K562 (cell line): Measurements from ENCODE around the gene KRT77. TPM values are rescaled to one million over a fixed set of nuclear protein-coding genes. Genes with fewer than 3 reads are reported as not detected.

ENCODE experiments used
- ATAC-seq: fragments of 200-7000 bp; cut with Tn5 transposase; 3 replicates; pipeline ENCODE4 v1.9.1; 2020; ENCODE audit warnings: moderate library complexity
- BruUV-seq: library from RNA; stranded (reverse); fragments of 400-500 nt; replicated peaks from 2 replicates; lab custom pipeline; 2021; lab: Mats Ljungman, UMichigan
- CTCF ChIA-PET: fragments of 300-600 bp; formaldehyde crosslinking; extraction: SDS; loops from one replicate; lab custom pipeline; 2021; ENCODE audit warnings: low intra/inter-chr PET ratio; lab: Yijun Ruan, JAX
- POLR2A ChIA-PET: fragments of 300-600, 350-650 bp; sonication (Branson Sonifier 250); formaldehyde crosslinking; extraction: SDS; loops from one replicate; lab custom pipeline; 2021; ENCODE audit warnings: antibody characterized with exemption, inconsistent platforms; lab: Yijun Ruan, JAX
- DNase-seq, 4 experiments: peaks; one replicate each; pipeline versions ENCODE4 v3.0.0 to v3.0.0-alpha.2; 2011 to 2018; ENCODE audit warnings: low spot score in 3 of 4, mixed read lengths in 3 of 4; ENCODE audit errors: extremely low read depth in 1 of 4
- FAIRE-seq: peaks from 2 replicates; lab custom pipeline; 2011; peaks lifted over from hg19 to GRCh38; lab: Jason Lieb, UNC
- H2AFZ ChIP-seq: 2 replicates; pipeline ENCODE4 v1.6.0; 2011; ENCODE audit warnings: low read depth, low read length, control low read depth, inconsistent platforms
- H3K27ac ChIP-seq: fragments of 200-600 bp; 3 replicates; pipeline ENCODE4 v1.8.0; 2011; ENCODE audit warnings: low read depth, mild to moderate bottlenecking, control low read depth, inconsistent platforms, low read length, moderate library complexity, mixed read lengths; ENCODE audit errors: extremely low read depth
- H3K27me3 ChIP-seq, 2 experiments: fragments of 300-600 bp in 1 of 2; 2 replicates in 1 of 2; 3 replicates in 1 of 2; pipeline versions ENCODE4 v1.6.0 to v1.8.0; 2011; ENCODE audit warnings: inconsistent platforms in 2 of 2, low read length in 2 of 2, mild to moderate bottlenecking in 1 of 2, mixed read lengths in 1 of 2, moderate library complexity in 1 of 2; ENCODE audit not compliant: control insufficient read depth in 2 of 2, insufficient read depth in 2 of 2
- H3K36me3 ChIP-seq: fragments of 300-600 bp; 3 replicates; pipeline ENCODE4 v1.8.0; 2011; ENCODE audit warnings: mild to moderate bottlenecking, low read length, inconsistent platforms; ENCODE audit not compliant: control insufficient read depth, insufficient read depth
- H3K4me1 ChIP-seq, 2 experiments: fragments of 200-600 bp in 1 of 2; replicated peaks in 1 of 2; 2 replicates in 1 of 2; 3 replicates in 1 of 2; pipeline versions ENCODE4 v1.5.1 to v1.8.0; 2011; ENCODE audit warnings: inconsistent platforms in 2 of 2, low read length in 2 of 2, mild to moderate bottlenecking in 1 of 2, mixed read lengths in 1 of 2, moderate library complexity in 1 of 2; ENCODE audit not compliant: control insufficient read depth in 2 of 2, insufficient read depth in 2 of 2
- H3K4me2 ChIP-seq: 2 replicates; pipeline ENCODE4 v1.6.1; 2011; ENCODE audit warnings: low read length, control low read depth, inconsistent platforms, mixed read lengths; ENCODE audit not compliant: insufficient read depth
- H3K4me3 ChIP-seq: fragments of 200-600 bp; sonication (generic), shearing (Covaris generic); 2 replicates; pipeline ENCODE4 v1.5.1; 2016; ENCODE audit warnings: control low read depth, inconsistent platforms
- H3K79me2 ChIP-seq: fragments of 200-600 bp; 3 replicates; pipeline ENCODE4 v1.8.0; 2011; ENCODE audit warnings: low read length, inconsistent platforms; ENCODE audit not compliant: control insufficient read depth, insufficient read depth
- H3K9ac ChIP-seq, 2 experiments: 2 replicates each; pipeline versions ENCODE4 v1.6.0 to v1.6.1; 2011; ENCODE audit warnings: low read depth in 2 of 2, low read length in 2 of 2, control low read depth in 1 of 2, inconsistent platforms in 1 of 2, mild to moderate bottlenecking in 1 of 2, mixed read lengths in 1 of 2; ENCODE audit not compliant: insufficient read depth in 1 of 2
- H3K9me1 ChIP-seq: one replicate; pipeline ENCODE4 v1.6.0; 2011; ENCODE audit warnings: inconsistent platforms, mild to moderate bottlenecking, low read length, moderate library complexity; ENCODE audit not compliant: control insufficient read depth, insufficient read depth
- H3K9me3 ChIP-seq: replicated peaks from 2 replicates; pipeline ENCODE4 v1.5.1; 2011; ENCODE audit warnings: low read depth, low read length, inconsistent platforms; ENCODE audit not compliant: control insufficient read depth, insufficient read depth
- H4K20me1 ChIP-seq: replicated peaks from 2 replicates; pipeline ENCODE4 v1.6.1; 2011; ENCODE audit warnings: low read length, inconsistent platforms, mixed read lengths; ENCODE audit not compliant: control insufficient read depth, insufficient read depth
- ADNP ChIP-seq: fragments of 200-800 bp; sonication (Bioruptor generic); IDR thresholded peaks from 2 replicates; pipeline ENCODE4 v1.6.1; 2016; ENCODE audit warnings: missing genetic modification characterization, missing compliant biosample characterization
- POLR2B ChIP-seq: fragments of 450-650 bp; IDR thresholded peaks from 2 replicates; pipeline ENCODE4 v1.6.1; 2018; ENCODE audit warnings: low read depth; ENCODE audit not compliant: partially characterized antibody
- SRSF7 ChIP-seq: fragments of 200-400 bp; formaldehyde crosslinking; optimal IDR thresholded peaks from 2 replicates; pipeline ENCODE3; 2017; ENCODE audit warnings: mild to moderate bottlenecking, low read depth, low read length
- XRCC3 ChIP-seq: fragments of 450-650 bp; IDR thresholded peaks from 2 replicates; pipeline ENCODE4 v1.6.1; 2017; ENCODE audit warnings: mild to moderate bottlenecking, moderate library complexity
- ZNF324 ChIP-seq: fragments of 250-450 bp; sonication (Bioruptor Pico); IDR thresholded peaks from 2 replicates; pipeline ENCODE4 v1.4.0; 2020; ENCODE audit warnings: mild to moderate bottlenecking
- WGBS: fragments of 100-300 bp; shearing (Covaris generic); methylation state at CpG from one replicate; pipeline ENCODE4 v1.1.6; 2016; ENCODE audit warnings: low coverage, mixed read lengths; ENCODE audit not compliant: insufficient coverage; ENCODE audit errors: missing lambda C conversion rate; 5-methylcytosine and 5-hydroxymethylcytosine counted together
- in situ Hi-C: fragments of 300-500 bp; cut with MboI; formaldehyde crosslinking; loops from 4 replicates; pipeline ENCODE4 v1.15.0; 2018; ENCODE audit warnings: inconsistent platforms, mixed read lengths
- intact Hi-C: fragments of 100-400 bp; cut with micrococcal nuclease; formaldehyde crosslinking; loops from 2 replicates; pipeline ENCODE4 v1.14.2; 2022
- polyA plus RNA-seq, 8 experiments: library from polyadenylated mRNA; depleted of rRNA in 4 of 8; stranded (reverse) in 5 of 8; unstranded in 3 of 8; fragments of >200 nt; fragmentation: Nextera tagmentation in 2 of 8; fragmentation: Illumina TruSeq in 1 of 8; extraction: Ambion mirVana in 2 of 8; extraction: Trizol in 1 of 8; gene quantifications; 2 replicates each; pipeline versions ENCODE4 v1.2.1 to v1.2.3, GENCODE V29; 2011 to 2014; ENCODE audit warnings: inconsistent platforms in 1 of 8, missing spikeins in 1 of 8
- total RNA-seq, 7 experiments: library from RNA; depleted of rRNA in 6 of 7; stranded (reverse); fragments of >200 nt in 6 of 7; fragmentation: Illumina TruSeq in 2 of 7; extraction: Trizol in 2 of 7; gene quantifications; 2 replicates each; pipeline versions ENCODE4 v1.2.1 to v1.2.3, GENCODE V29; 2011 to 2021; ENCODE audit warnings: low replicate concordance in 1 of 7
- TF ChIP-seq, protein P1 (sequence below): fragments of 450-650 bp; formaldehyde crosslinking; IDR thresholded peaks from 2 replicates; pipeline ENCODE4 v1.4.0; 2020; ENCODE audit warnings: mild to moderate bottlenecking, moderate library complexity
- TF ChIP-seq, protein P2 (sequence below): fragments of 450-650 bp; IDR thresholded peaks from 2 replicates; pipeline ENCODE4 v1.6.1; 2018; ENCODE audit warnings: mild to moderate bottlenecking, low read depth; ENCODE audit not compliant: partially characterized antibody
- TF ChIP-seq, protein P3 (sequence below): fragments of 450-650 bp; conservative IDR thresholded peaks from 2 replicates; pipeline ENCODE4 v1.6.1; 2016; ENCODE audit warnings: missing genetic modification characterization, low read depth, mild to moderate bottlenecking, control low read depth, missing compliant biosample characterization
- TF ChIP-seq, protein P4 (sequence below), 2 experiments: fragments of 450-650 bp; conservative IDR thresholded peaks; 2 replicates each; pipeline ENCODE4 v1.6.1; 2017; ENCODE audit warnings: mild to moderate bottlenecking in 2 of 2, moderate library complexity in 2 of 2
- TF ChIP-seq, protein P5 (sequence below): fragments of 450-650 bp; IDR thresholded peaks from 2 replicates; pipeline ENCODE4 v1.7.0; 2016; ENCODE audit warnings: borderline replicate concordance
- TF ChIP-seq, protein P6 (sequence below): fragments of 250-450 bp; sonication (Bioruptor Pico); IDR thresholded peaks from 2 replicates; pipeline ENCODE4 v1.5.0; 2021

KRT77 gene
- total and polyA plus RNA-seq, 9 of the 15 experiments (the other 6 are each of a cell fraction or from before 2014, with no cell fraction given) = not detected

DNA sequence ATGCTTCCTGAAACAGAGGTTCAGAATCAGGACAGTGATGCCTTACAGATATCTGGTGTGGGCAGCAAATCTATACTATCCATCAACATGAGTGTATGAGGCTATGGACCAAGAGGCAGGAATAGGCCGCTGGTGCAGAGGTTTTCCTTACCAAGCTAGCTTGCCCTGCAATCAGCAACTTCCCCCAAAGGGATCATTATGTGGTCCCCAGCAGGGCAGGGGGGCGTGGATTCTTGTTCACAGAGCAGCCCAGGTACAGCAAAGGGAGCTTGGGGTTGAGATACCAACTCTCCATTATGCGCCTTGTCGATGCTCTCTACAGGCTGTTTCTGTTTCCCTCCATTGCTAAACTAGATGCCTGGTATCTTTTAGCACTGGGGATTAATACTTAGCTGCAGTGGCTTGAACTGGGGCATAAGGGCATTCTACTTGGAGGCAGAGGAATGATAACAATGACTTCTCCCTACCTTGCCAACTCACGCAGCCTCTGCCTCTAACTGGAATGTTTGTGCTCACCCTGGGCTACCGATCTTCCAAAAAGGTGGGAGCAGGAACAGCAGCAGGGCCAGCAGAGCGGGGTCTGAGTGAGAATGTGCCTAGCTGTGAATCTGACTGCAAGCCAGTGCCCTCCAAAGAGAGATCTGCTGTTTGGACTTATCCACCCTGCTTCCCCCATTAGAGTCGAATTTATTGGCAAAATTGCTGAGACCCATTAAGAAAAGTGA is 12.8 kb downstream of the KRT77 start:
- BruUV-seq = no TSS peak
- POLR2A ChIA-PET = interaction anchor here (0.9 kb wide), 1 partner anchor 10 kb away, joined by 3 read pairs; the partner anchor contains the start of gene KRT1
- Histone ChIP-seq H3K4me3 (no peak overlapping the region), H3K9me3 (no peaks in the 10 kb centered on the region), H2AFZ (peak overlapping the region; percentile 61; the same call in 1 of the 2 replicates), H3K4me1 (peaks cover 0 to 10% of the 10 kb centered on the region in 2 experiments; a peak in 1 of 5 replicates), H4K20me1 (peaks cover 4% of the 10 kb centered on the region; the same call in 1 of the 2 replicates), H3K9me1 (no peaks in the 10 kb centered on the region), H3K27me3 (peaks cover 7 to 40% of the 10 kb centered on the region in 2 experiments; a peak in 4 of 5 replicates), H3K27ac (no peak overlapping the region), H3K4me2 (no peak overlapping the region), H3K9ac (no peak overlapping the region), H3K79me2 (no peaks in the 10 kb centered on the region), H3K36me3 (no peaks in the 10 kb centered on the region)
- intact Hi-C loops (loop anchor here (10.0 kb wide), 2 partner anchors 106 to 184 kb away; no protein-coding TSS in a partner anchor), in situ Hi-C loops (no loop called here)
- CTCF ChIA-PET = no interaction called here
- FAIRE-seq = no peak
- ATAC-seq = no peak
- DNase-seq = no peak
- WGBS = 36% methylated on average over 8 of the region's 8 CpGs
- no peak for TF ChIP-seq POLR2B
- TF ChIP-seq SRSF7 = no peak
- TF ChIP-seq ZNF324 (CRISPR knock-in tag) = no peak
- TF ChIP-seq, protein P1, sequence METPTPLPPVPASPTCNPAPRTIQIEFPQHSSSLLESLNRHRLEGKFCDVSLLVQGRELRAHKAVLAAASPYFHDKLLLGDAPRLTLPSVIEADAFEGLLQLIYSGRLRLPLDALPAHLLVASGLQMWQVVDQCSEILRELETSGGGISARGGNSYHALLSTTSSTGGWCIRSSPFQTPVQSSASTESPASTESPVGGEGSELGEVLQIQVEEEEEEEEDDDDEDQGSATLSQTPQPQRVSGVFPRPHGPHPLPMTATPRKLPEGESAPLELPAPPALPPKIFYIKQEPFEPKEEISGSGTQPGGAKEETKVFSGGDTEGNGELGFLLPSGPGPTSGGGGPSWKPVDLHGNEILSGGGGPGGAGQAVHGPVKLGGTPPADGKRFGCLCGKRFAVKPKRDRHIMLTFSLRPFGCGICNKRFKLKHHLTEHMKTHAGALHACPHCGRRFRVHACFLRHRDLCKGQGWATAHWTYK (CRISPR knock-in tag) = no peak
- TF ChIP-seq, protein P2, sequence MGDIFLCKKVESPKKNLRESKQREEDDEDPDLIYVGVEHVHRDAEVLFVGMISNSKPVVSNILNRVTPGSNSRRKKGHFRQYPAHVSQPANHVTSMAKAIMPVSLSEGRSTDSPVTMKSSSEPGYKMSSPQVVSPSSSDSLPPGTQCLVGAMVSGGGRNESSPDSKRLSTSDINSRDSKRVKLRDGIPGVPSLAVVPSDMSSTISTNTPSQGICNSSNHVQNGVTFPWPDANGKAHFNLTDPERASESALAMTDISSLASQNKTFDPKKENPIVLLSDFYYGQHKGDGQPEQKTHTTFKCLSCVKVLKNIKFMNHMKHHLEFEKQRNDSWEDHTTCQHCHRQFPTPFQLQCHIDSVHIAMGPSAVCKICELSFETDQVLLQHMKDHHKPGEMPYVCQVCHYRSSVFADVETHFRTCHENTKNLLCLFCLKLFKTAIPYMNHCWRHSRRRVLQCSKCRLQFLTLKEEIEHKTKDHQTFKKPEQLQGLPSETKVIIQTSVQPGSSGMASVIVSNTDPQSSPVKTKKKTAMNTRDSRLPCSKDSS = no peak
- no peak for TF ChIP-seq XRCC3
- TF ChIP-seq, protein P3, sequence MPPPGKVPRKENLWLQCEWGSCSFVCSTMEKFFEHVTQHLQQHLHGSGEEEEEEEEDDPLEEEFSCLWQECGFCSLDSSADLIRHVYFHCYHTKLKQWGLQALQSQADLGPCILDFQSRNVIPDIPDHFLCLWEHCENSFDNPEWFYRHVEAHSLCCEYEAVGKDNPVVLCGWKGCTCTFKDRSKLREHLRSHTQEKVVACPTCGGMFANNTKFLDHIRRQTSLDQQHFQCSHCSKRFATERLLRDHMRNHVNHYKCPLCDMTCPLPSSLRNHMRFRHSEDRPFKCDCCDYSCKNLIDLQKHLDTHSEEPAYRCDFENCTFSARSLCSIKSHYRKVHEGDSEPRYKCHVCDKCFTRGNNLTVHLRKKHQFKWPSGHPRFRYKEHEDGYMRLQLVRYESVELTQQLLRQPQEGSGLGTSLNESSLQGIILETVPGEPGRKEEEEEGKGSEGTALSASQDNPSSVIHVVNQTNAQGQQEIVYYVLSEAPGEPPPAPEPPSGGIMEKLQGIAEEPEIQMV (tag) = no peak
- TF ChIP-seq, protein P4, sequence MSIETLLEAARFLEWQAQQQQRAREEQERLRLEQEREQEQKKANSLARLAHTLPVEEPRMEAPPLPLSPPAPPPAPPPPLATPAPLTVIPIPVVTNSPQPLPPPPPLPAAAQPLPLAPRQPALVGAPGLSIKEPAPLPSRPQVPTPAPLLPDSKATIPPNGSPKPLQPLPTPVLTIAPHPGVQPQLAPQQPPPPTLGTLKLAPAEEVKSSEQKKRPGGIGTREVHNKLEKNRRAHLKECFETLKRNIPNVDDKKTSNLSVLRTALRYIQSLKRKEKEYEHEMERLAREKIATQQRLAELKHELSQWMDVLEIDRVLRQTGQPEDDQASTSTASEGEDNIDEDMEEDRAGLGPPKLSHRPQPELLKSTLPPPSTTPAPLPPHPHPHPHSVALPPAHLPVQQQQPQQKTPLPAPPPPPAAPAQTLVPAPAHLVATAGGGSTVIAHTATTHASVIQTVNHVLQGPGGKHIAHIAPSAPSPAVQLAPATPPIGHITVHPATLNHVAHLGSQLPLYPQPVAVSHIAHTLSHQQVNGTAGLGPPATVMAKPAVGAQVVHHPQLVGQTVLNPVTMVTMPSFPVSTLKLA (conservative IDR thresholded peaks at IDR 0.05) = no peak
- TF ChIP-seq, protein P5, sequence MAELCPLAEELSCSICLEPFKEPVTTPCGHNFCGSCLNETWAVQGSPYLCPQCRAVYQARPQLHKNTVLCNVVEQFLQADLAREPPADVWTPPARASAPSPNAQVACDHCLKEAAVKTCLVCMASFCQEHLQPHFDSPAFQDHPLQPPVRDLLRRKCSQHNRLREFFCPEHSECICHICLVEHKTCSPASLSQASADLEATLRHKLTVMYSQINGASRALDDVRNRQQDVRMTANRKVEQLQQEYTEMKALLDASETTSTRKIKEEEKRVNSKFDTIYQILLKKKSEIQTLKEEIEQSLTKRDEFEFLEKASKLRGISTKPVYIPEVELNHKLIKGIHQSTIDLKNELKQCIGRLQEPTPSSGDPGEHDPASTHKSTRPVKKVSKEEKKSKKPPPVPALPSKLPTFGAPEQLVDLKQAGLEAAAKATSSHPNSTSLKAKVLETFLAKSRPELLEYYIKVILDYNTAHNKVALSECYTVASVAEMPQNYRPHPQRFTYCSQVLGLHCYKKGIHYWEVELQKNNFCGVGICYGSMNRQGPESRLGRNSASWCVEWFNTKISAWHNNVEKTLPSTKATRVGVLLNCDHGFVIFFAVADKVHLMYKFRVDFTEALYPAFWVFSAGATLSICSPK = no peak
- TF ChIP-seq, protein P6, sequence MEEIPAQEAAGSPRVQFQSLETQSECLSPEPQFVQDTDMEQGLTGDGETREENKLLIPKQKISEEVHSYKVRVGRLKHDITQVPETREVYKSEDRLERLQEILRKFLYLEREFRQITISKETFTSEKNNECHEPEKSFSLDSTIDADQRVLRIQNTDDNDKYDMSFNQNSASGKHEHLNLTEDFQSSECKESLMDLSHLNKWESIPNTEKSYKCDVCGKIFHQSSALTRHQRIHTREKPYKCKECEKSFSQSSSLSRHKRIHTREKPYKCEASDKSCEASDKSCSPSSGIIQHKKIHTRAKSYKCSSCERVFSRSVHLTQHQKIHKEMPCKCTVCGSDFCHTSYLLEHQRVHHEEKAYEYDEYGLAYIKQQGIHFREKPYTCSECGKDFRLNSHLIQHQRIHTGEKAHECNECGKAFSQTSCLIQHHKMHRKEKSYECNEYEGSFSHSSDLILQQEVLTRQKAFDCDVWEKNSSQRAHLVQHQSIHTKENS = no peak
- no peak for TF ChIP-seq ADNP (tag)
